22Rv1 (cell line): ENCODE data around the gene GJD3.
"Not testable (repeated sequence)": the region's sequence is repeated elsewhere in the genome, so short reads cannot be mapped to it uniquely, and the experiment has no call there.

Experiments
- H3K27ac ChIP-seq: fragments of 450-650 bp; 2 replicates; pipeline ENCODE4 v1.5.1; 2017
- ZFX ChIP-seq: fragments of 450-650 bp; IDR thresholded peaks from 2 replicates; pipeline ENCODE4 v1.6.1; 2017; ENCODE audit warnings: antibody characterized with exemption, borderline replicate concordance
- TF ChIP-seq, protein P1 (sequence below): fragments of 450-650 bp; IDR thresholded peaks from 2 replicates; pipeline ENCODE4 v1.5.1; 2017; ENCODE audit warnings: mild to moderate bottlenecking

Gene GJD3

DNA sequence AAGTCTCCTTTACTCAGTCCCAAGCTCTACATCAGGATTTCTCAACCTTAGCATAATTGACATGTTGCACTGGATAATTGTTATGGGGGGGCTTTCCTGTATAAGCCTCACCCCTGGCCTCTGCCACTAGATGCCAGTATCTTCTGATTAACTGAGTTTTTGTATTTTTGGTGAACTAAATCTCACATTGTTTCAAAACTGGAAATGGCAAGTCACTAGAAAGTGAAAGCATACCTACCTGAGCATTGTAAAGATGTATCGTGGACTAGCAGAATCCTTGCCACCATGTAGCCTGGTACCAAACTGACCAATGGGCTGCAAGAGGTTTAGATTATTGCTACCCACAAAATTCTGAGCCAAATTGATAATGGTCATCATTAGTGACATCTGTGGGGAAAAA, 38.1 kb upstream of the GJD3 start:
- no peak overlapping the region for H3K27ac ChIP-seq
- TF ChIP-seq ZFX: no peak
- TF ChIP-seq, protein P1, sequence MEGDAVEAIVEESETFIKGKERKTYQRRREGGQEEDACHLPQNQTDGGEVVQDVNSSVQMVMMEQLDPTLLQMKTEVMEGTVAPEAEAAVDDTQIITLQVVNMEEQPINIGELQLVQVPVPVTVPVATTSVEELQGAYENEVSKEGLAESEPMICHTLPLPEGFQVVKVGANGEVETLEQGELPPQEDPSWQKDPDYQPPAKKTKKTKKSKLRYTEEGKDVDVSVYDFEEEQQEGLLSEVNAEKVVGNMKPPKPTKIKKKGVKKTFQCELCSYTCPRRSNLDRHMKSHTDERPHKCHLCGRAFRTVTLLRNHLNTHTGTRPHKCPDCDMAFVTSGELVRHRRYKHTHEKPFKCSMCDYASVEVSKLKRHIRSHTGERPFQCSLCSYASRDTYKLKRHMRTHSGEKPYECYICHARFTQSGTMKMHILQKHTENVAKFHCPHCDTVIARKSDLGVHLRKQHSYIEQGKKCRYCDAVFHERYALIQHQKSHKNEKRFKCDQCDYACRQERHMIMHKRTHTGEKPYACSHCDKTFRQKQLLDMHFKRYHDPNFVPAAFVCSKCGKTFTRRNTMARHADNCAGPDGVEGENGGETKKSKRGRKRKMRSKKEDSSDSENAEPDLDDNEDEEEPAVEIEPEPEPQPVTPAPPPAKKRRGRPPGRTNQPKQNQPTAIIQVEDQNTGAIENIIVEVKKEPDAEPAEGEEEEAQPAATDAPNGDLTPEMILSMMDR: no peak

- TF ChIP-seq ZFX: no peak
- TF ChIP-seq, protein P1: peak; percentile 77
- H3K27ac ChIP-seq: no peak overlapping the region
These were observed 34.6 kb upstream of the GJD3 start for GRCh38 chr17:40399185-40399584.

GRCh38 chr17:40386555-40386954, 22.0 kb upstream of the GJD3 start:
- H3K27ac ChIP-seq: not testable (repeated sequence)

- H3K27ac ChIP-seq: no peak overlapping the region
- no peak for TF ChIP-seq ZFX
- TF ChIP-seq, protein P1: no peak
These were observed 17.7 kb upstream of the GJD3 start for GRCh38 chr17:40382251-40382650.

GRCh38 chr17:40378966-40379365, 14.4 kb upstream of the GJD3 start:
- no peak overlapping the region for H3K27ac ChIP-seq
- TF ChIP-seq, protein P1: no peak
- no peak for TF ChIP-seq ZFX

GRCh38 chr17:40377832-40378231, 13.3 kb upstream of the GJD3 start:
- TF ChIP-seq, protein P1: no peak
- TF ChIP-seq ZFX: no peak
- no peak overlapping the region for H3K27ac ChIP-seq

- H3K27ac ChIP-seq: not testable (repeated sequence)
These were observed 12.0 kb upstream of the GJD3 start for GRCh38 chr17:40376541-40376940.

- H3K27ac ChIP-seq: not testable (repeated sequence)
These were observed 11.2 kb upstream of the GJD3 start for GRCh38 chr17:40375786-40376185.

DNA sequence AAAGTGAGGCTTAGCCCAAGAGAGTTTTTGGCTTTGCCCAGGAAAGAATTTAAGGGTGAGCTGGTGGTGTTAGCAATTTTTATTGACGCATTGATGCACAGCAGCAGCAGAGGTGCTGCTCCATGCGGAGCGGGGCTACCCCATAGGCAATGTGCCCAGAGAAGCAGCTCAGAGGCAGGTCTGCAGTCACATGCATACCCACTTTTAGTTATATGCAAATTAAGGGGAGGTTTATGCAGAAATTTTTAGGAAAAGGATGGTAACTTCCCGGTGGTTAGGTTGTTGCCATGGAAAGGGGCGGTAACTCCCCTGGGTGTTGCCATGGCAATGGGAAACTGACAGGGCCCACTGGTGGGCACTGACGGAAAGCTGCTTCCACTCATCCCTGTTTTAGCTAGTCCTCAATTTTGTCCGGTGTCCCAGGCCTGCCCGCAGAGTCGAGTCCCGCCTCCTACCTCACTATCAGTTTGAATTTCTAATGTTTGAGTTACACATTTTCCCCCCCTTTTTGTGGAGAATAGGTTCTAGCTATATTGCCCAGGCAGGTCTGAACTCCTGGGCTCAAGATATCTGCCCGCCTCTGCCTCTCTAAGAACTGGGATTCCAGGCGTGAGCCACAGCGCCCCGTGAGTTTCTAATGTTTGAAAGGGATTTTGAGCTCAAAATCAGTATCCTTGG, 10.4 kb upstream of the GJD3 start:
- no peak for TF ChIP-seq ZFX
- TF ChIP-seq, protein P1: no peak
- H3K27ac ChIP-seq: no peak overlapping the region
